Colonic mucosa (tissue), 4 donors: Measurements from ENCODE around the gene MOCS3. TPM values are rescaled to one million over a fixed set of nuclear protein-coding genes. Genes with fewer than 3 reads are reported as not detected.
A peak's percentile ranks its signal among the peaks of the same experiment; 100 is the strongest.

Experiments used
- DNase-seq: peaks from one replicate; pipeline ENCODE4 v3.0.0-alpha.2; 2020
- H3K27ac ChIP-seq: fragments of 200-600 bp; one replicate; pipeline ENCODE4 v1.8.0; 2021
- H3K27me3 ChIP-seq: fragments of 200-600 bp; one replicate; pipeline ENCODE4 v1.8.0; 2021
- H3K36me3 ChIP-seq: fragments of 200-600 bp; one replicate; pipeline ENCODE4 v1.8.0; 2021
- H3K4me1 ChIP-seq: fragments of 200-600 bp; one replicate; pipeline ENCODE4 v1.8.0; 2021; ENCODE audit warnings: mild to moderate bottlenecking
- H3K4me3 ChIP-seq: fragments of 200-600 bp; one replicate; pipeline ENCODE4 v1.8.0; 2021
- H3K9ac ChIP-seq, 2 donors: one replicate each; pipeline ENCODE4 v1.7.0; 2013; ENCODE audit warnings: control low read depth in 2 of 2, low read depth in 2 of 2, low read length in 2 of 2
- H3K9me3 ChIP-seq: fragments of 200-600 bp; one replicate; pipeline ENCODE4 v1.8.0; 2021
- CTCF ChIP-seq: fragments of 200-600 bp; IDR thresholded peaks from one replicate; pipeline ENCODE4 v1.8.0; 2022; ENCODE audit warnings: antibody characterized with exemption, mild to moderate bottlenecking
- intact Hi-C: fragments of 100-400 bp; cut with DNase I; formaldehyde crosslinking; loops from one replicate; pipeline ENCODE4 v1.14.1; 2022
- total RNA-seq, 2 donors: library from RNA; stranded (reverse); fragmentation: NEBNext Ultra II Directional in 1 of 2; extraction: Animal tissue kit (Norgen Biotek cat#: 25700) in 1 of 2; gene quantifications; one replicate each; pipeline ENCODE4 v1.2.1, GENCODE V29; 2021
- donor health status: healthy.
- donor health status: DM: no; HTN: no; CAD: no.
- donor health status: DM: no; HTN: no; CAD: no.

MOCS3 gene
- total RNA-seq, 2 donors from 2014 or later: 4.6 to 5.1 TPM

DNA sequence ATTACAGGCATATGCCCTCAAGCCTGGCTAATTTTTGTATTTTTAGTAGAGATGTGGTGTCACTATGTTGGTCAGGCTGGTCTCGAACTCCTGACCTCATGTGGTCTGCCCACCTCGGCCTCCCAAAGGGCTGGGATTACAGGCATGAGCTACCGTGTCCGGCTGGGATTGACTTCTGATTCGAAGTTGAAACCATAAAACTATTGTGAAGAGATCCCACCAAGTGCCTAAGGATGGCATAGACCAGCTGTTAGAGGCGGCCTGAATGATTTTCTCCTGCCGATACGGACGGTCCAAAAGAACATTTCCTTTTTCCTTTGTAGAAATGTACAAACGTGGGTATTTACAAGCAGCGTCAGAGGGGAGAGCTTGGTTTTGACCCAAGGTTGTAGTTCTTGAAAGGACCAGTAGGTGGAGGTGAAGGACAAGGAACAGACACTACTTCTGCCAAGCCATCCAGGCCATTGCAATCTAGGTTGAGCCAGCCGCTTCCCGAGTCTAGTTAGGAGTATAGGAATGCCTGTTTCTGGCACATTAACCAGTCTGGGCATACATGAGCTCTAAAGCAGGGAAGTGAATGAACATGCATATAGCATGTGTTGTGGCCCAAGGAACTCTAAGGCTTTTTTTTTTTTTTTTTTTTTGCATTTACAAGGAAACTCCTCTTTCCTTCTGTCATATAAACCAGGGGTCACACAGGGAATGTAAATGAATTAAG is 29.0 kb downstream of the MOCS3 start:
- no peaks in the 10 kb centered on the region for H3K9me3 ChIP-seq
- H3K27ac ChIP-seq: no peak overlapping the region
- no peaks in the 10 kb centered on the region for H3K36me3 ChIP-seq
- TF ChIP-seq CTCF: peak; percentile 86
- peak; percentile 82 for DNase-seq
- H3K27me3 ChIP-seq: no peaks in the 10 kb centered on the region
- no peak overlapping the region for H3K4me3 ChIP-seq
- no peak overlapping the region for H3K9ac ChIP-seq
- H3K4me1 ChIP-seq: no peaks in the 10 kb centered on the region
- intact Hi-C loops: loop anchor here (5.0 to 10.0 kb wide), 2 partner anchors 320 to 607 kb away; no protein-coding TSS in a partner anchor

GRCh38 chr20:50991076-50991475 is 32.5 kb downstream of the MOCS3 start:
- H3K4me1 ChIP-seq: no peaks in the 10 kb centered on the region
- H3K27ac ChIP-seq: no peak overlapping the region
- no peak for TF ChIP-seq CTCF
- no peaks in the 10 kb centered on the region for H3K9me3 ChIP-seq
- no peaks in the 10 kb centered on the region for H3K27me3 ChIP-seq
- intact Hi-C loops: no loop called here
- no peak for DNase-seq
- no peak overlapping the region for H3K9ac ChIP-seq
- no peak overlapping the region for H3K4me3 ChIP-seq
- no peaks in the 10 kb centered on the region for H3K36me3 ChIP-seq

DNA sequence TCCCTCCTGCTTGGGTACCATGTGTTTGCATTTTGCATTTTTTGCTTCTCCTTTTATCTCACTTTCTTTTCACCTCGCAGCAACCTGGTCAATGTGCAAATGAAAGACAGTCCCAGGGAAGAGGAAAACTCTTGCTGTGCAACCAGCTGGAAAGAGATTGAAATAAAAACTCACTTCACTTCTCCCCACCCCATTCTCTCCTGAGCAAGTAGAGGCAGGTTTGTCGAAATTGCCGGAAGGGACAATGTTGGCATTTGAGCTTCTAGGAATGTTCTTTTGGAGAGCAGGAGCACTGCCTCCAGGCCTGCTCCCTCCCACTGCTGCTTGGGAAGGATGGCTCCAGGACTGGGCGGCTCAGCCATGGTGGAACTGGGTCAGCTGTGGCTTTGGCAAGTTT is 33.7 kb downstream of the MOCS3 start:
- no peak for DNase-seq
- intact Hi-C loops: no loop called here
- Histone ChIP-seq H3K36me3 (no peaks in the 10 kb centered on the region), H3K27me3 (no peaks in the 10 kb centered on the region), H3K9ac (no peak overlapping the region), H3K4me3 (no peak overlapping the region), H3K27ac (no peak overlapping the region), H3K9me3 (no peaks in the 10 kb centered on the region), H3K4me1 (no peaks in the 10 kb centered on the region)
- TF ChIP-seq CTCF: no peak

DNA sequence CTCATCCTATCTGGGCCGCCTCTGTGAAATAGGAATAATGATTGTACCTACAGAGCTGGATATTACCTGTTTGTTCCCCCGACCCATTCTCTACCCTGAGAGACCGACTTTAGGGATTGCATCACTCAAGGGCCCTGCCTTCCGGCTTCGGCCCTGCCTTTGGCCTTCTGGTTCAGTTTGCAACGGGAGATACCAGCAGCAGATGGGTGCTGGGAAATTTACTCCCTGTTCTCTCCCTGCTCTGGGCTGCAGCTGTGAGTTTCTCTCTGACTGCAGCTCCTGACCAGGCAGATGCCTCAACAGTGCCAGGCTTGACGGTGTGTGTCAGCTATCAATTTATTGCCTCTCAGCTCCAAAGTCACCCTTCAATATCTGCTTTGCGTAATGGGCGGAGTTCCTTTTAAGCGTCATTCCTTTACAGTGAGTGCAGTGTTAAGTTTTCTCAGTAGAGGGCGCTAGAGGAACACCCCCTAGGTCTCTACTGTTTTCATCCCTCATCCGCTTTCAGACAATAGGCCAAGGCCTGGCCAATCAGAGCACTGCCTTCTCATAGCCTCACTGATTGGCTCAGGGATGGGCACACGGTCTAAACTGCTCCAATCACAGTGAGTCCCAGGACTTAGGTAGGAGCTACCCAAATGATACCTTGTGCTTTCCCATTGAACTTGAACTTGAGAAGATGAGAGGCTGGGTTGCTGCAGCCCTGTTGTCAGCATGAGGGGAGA is 34.3 kb downstream of the MOCS3 start:
- Histone ChIP-seq H3K36me3 (no peaks in the 10 kb centered on the region), H3K4me3 (no peak overlapping the region), H3K4me1 (no peaks in the 10 kb centered on the region), H3K27me3 (no peaks in the 10 kb centered on the region), H3K9me3 (no peaks in the 10 kb centered on the region), H3K9ac (no peak overlapping the region), H3K27ac (no peak overlapping the region)
- TF ChIP-seq CTCF: peak; percentile 55
- intact Hi-C loops: no loop called here
- DNase-seq: peak; percentile 74

DNA sequence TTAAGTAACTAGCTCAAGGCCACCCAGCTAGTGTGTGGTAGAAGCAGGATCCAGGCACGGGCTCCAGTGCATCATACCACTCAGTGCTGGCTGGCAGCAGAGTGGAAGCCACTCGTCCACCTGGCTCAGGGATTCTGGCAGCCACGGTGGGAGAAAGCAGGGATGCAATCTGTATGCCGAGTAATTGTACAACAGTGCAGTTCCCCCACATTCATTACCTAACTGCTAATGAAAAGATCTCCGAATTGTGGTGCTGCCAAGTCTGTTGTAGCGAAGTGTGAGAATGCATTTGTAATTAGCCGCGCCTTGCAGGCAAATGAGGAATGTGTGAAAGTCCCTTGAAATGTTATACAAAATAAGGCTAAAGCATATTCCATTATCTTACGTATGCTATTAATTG is 35.3 kb downstream of the MOCS3 start:
- H3K9me3 ChIP-seq: no peaks in the 10 kb centered on the region
- DNase-seq: no peak
- H3K4me3 ChIP-seq: no peak overlapping the region
- intact Hi-C loops: no loop called here
- TF ChIP-seq CTCF: no peak
- H3K27ac ChIP-seq: no peak overlapping the region
- H3K27me3 ChIP-seq: no peaks in the 10 kb centered on the region
- no peaks in the 10 kb centered on the region for H3K4me1 ChIP-seq
- H3K9ac ChIP-seq: no peak overlapping the region
- H3K36me3 ChIP-seq: no peaks in the 10 kb centered on the region
